H1 (cell line): ENCODE measurements around the gene GPR85. TPM values are rescaled to one million over a fixed set of nuclear protein-coding genes. Genes with fewer than 3 reads are reported as not detected.

Experiments used
- EGR1 ChIP-seq: IDR thresholded peaks from 2 replicates; pipeline ENCODE4 v1.6.1; 2011; ENCODE audit warnings: low read depth, low read length, borderline replicate concordance
- GABPA ChIP-seq: IDR thresholded peaks from 2 replicates; pipeline ENCODE4 v1.6.1; 2011; ENCODE audit warnings: mild to moderate bottlenecking, low read length, moderate library complexity, borderline replicate concordance; ENCODE audit not compliant: insufficient read depth
- HDAC6 ChIP-seq: IDR thresholded peaks from one replicate; pipeline ENCODE4 v1.7.1; 2012; ENCODE audit warnings: low read depth, mild to moderate bottlenecking, inconsistent platforms, low read length, moderate library complexity
- RAD21 ChIP-seq, 2 experiments: IDR thresholded peaks in 1 of 2; conservative IDR thresholded peaks in 1 of 2; 2 replicates each; pipeline ENCODE4 v1.6.1; 2011; ENCODE audit warnings: low read depth in 2 of 2, low read length in 2 of 2, improper control_type of control experiment in 1 of 2, inconsistent platforms in 1 of 2, mild to moderate bottlenecking in 1 of 2, moderate library complexity in 1 of 2
- SAP30 ChIP-seq: fragments of 300-600 bp; sonication (generic); IDR thresholded peaks from 2 replicates; pipeline ENCODE4 v1.7.1; 2012; ENCODE audit warnings: low read length, moderate library complexity, mild to moderate bottlenecking, inconsistent platforms; ENCODE audit not compliant: insufficient read depth, insufficient replicate concordance
- SUZ12 ChIP-seq: fragments of 200-600 bp; sonication (generic); IDR thresholded peaks from 2 replicates; pipeline ENCODE4 v1.6.1; 2012; ENCODE audit warnings: mild to moderate bottlenecking, inconsistent platforms, low read length, moderate library complexity, mixed read lengths
- polyA plus RNA-seq, 7 experiments: library from polyadenylated mRNA; depleted of rRNA in 3 of 7; stranded (reverse) in 5 of 7; unstranded in 2 of 7; fragments of >200 nt in 5 of 7; fragments of 200-250 nt in 2 of 7; gene quantifications; 1 replicate in 5 of 7; 2 replicates in 1 of 7; 4 replicates in 1 of 7; pipeline versions ENCODE4 v1.2.1 to v1.2.3, GENCODE V29; 2011 to 2013; ENCODE audit warnings: missing spikeins in 2 of 7, mixed read lengths in 2 of 7
- total RNA-seq: library from RNA; stranded (reverse); fragmentation: NEBNext Ultra II Directional; extraction: Animal tissue kit (Norgen Biotek cat#: 25700); gene quantifications from 2 replicates; pipeline ENCODE4 v1.2.1, GENCODE V29; 2021
- TF ChIP-seq, protein P1 (sequence below): fragments of 300-600 bp; sonication (generic); IDR thresholded peaks from 2 replicates; pipeline ENCODE4 v1.7.1; 2012; ENCODE audit warnings: low read length, moderate library complexity, mild to moderate bottlenecking, inconsistent platforms; ENCODE audit not compliant: insufficient replicate concordance

The GPR85 gene
- total and polyA plus RNA-seq, 2 of the 8 experiments (the other 6 are each of a cell fraction or from before 2014, with no cell fraction given), result 0.11 to 0.20 TPM

- TF ChIP-seq RAD21 (IDR thresholded peaks at IDR 0.05 in 1 of 2, conservative IDR thresholded peaks at IDR 0.05 in 1 of 2; ENCODE audit: low read depth in 2 of 2, low read length in 2 of 2), result no peak
- no peak for TF ChIP-seq EGR1
- TF ChIP-seq GABPA, result no peak
- no peak for TF ChIP-seq HDAC6
- TF ChIP-seq SUZ12, result no peak
- TF ChIP-seq, protein P1, sequence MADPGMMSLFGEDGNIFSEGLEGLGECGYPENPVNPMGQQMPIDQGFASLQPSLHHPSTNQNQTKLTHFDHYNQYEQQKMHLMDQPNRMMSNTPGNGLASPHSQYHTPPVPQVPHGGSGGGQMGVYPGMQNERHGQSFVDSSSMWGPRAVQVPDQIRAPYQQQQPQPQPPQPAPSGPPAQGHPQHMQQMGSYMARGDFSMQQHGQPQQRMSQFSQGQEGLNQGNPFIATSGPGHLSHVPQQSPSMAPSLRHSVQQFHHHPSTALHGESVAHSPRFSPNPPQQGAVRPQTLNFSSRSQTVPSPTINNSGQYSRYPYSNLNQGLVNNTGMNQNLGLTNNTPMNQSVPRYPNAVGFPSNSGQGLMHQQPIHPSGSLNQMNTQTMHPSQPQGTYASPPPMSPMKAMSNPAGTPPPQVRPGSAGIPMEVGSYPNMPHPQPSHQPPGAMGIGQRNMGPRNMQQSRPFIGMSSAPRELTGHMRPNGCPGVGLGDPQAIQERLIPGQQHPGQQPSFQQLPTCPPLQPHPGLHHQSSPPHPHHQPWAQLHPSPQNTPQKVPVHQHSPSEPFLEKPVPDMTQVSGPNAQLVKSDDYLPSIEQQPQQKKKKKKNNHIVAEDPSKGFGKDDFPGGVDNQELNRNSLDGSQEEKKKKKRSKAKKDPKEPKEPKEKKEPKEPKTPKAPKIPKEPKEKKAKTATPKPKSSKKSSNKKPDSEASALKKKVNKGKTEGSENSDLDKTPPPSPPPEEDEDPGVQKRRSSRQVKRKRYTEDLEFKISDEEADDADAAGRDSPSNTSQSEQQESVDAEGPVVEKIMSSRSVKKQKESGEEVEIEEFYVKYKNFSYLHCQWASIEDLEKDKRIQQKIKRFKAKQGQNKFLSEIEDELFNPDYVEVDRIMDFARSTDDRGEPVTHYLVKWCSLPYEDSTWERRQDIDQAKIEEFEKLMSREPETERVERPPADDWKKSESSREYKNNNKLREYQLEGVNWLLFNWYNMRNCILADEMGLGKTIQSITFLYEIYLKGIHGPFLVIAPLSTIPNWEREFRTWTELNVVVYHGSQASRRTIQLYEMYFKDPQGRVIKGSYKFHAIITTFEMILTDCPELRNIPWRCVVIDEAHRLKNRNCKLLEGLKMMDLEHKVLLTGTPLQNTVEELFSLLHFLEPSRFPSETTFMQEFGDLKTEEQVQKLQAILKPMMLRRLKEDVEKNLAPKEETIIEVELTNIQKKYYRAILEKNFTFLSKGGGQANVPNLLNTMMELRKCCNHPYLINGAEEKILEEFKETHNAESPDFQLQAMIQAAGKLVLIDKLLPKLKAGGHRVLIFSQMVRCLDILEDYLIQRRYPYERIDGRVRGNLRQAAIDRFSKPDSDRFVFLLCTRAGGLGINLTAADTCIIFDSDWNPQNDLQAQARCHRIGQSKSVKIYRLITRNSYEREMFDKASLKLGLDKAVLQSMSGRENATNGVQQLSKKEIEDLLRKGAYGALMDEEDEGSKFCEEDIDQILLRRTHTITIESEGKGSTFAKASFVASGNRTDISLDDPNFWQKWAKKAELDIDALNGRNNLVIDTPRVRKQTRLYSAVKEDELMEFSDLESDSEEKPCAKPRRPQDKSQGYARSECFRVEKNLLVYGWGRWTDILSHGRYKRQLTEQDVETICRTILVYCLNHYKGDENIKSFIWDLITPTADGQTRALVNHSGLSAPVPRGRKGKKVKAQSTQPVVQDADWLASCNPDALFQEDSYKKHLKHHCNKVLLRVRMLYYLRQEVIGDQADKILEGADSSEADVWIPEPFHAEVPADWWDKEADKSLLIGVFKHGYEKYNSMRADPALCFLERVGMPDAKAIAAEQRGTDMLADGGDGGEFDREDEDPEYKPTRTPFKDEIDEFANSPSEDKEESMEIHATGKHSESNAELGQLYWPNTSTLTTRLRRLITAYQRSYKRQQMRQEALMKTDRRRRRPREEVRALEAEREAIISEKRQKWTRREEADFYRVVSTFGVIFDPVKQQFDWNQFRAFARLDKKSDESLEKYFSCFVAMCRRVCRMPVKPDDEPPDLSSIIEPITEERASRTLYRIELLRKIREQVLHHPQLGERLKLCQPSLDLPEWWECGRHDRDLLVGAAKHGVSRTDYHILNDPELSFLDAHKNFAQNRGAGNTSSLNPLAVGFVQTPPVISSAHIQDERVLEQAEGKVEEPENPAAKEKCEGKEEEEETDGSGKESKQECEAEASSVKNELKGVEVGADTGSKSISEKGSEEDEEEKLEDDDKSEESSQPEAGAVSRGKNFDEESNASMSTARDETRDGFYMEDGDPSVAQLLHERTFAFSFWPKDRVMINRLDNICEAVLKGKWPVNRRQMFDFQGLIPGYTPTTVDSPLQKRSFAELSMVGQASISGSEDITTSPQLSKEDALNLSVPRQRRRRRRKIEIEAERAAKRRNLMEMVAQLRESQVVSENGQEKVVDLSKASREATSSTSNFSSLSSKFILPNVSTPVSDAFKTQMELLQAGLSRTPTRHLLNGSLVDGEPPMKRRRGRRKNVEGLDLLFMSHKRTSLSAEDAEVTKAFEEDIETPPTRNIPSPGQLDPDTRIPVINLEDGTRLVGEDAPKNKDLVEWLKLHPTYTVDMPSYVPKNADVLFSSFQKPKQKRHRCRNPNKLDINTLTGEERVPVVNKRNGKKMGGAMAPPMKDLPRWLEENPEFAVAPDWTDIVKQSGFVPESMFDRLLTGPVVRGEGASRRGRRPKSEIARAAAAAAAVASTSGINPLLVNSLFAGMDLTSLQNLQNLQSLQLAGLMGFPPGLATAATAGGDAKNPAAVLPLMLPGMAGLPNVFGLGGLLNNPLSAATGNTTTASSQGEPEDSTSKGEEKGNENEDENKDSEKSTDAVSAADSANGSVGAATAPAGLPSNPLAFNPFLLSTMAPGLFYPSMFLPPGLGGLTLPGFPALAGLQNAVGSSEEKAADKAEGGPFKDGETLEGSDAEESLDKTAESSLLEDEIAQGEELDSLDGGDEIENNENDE, result no peak
- TF ChIP-seq SAP30, result no peak
These were observed 8.1 kb upstream of the GPR85 start (continued) for GRCh38 chr7:113094517-113095249.
